IMR-90 (cell line): ENCODE results near the gene HSD17B3. TPM values are rescaled to one million over a fixed set of nuclear protein-coding genes. Genes with fewer than 3 reads are reported as not detected.

ENCODE experiments used
- ATAC-seq: fragments of 200-7000 bp; cut with Tn5 transposase; 2 replicates; pipeline ENCODE4 v1.9.1; 2020; ENCODE audit warnings: low read depth, mild to moderate bottlenecking, moderate library complexity
- BruUV-seq: library from RNA; stranded (reverse); fragments of 400-500 nt; replicated peaks from 2 replicates; lab custom pipeline; 2021; lab: Mats Ljungman, UMichigan
- CTCF ChIA-PET: fragments of 300-600 bp; formaldehyde crosslinking; extraction: SDS; loops from one replicate; lab custom pipeline; 2021; ENCODE audit warnings: antibody characterized with exemption; lab: Yijun Ruan, JAX
- POLR2A ChIA-PET: fragments of 300-600 bp; sonication (Branson Sonifier 250); formaldehyde crosslinking; loops from one replicate; lab custom pipeline; 2022; ENCODE audit warnings: antibody characterized with exemption; ENCODE audit not compliant: unreplicated experiment; lab: Charles Lee
- DNase-seq: peaks from one replicate; pipeline ENCODE4 v3.0.0; 2013
- H2AFZ ChIP-seq: replicated peaks from 2 replicates; pipeline ENCODE3; 2013; ENCODE audit warnings: low read length, mild to moderate bottlenecking; ENCODE audit not compliant: poor library complexity
- H2AK5ac ChIP-seq: 2 replicates; pipeline ENCODE4 v1.6.1; 2013; ENCODE audit warnings: low read depth, low read length, inconsistent platforms
- H2AK9ac ChIP-seq: replicated peaks from 2 replicates; pipeline ENCODE3; 2013; ENCODE audit warnings: mild to moderate bottlenecking, low read depth, low read length, moderate library complexity; ENCODE audit not compliant: poor library complexity
- H2BK120ac ChIP-seq: 2 replicates; pipeline ENCODE4 v1.6.1; 2013; ENCODE audit warnings: low read depth, low read length, inconsistent platforms
- H2BK15ac ChIP-seq: 3 replicates; pipeline ENCODE4 v1.6.1; 2013; ENCODE audit warnings: low read depth, low read length, inconsistent platforms
- H2BK20ac ChIP-seq: 2 replicates; pipeline ENCODE4 v1.6.1; 2013; ENCODE audit warnings: low read depth, mild to moderate bottlenecking, inconsistent platforms, low read length, moderate library complexity
- H2BK5ac ChIP-seq: 2 replicates; pipeline ENCODE4 v1.6.1; 2013; ENCODE audit warnings: mild to moderate bottlenecking, low read depth, low read length, inconsistent platforms; ENCODE audit not compliant: poor library complexity, severe bottlenecking
- H3K14ac ChIP-seq: replicated peaks from 2 replicates; pipeline ENCODE4 v1.6.1; 2013; ENCODE audit warnings: low read depth, low read length, inconsistent platforms
- H3K18ac ChIP-seq: 2 replicates; pipeline ENCODE4 v1.6.1; 2013; ENCODE audit warnings: low read depth, low read length, control low read depth
- H3K23ac ChIP-seq: 2 replicates; pipeline ENCODE4 v1.6.1; 2013; ENCODE audit warnings: low read depth, low read length, inconsistent platforms
- H3K27ac ChIP-seq: 2 replicates; pipeline ENCODE4 v1.5.1; 2013; ENCODE audit warnings: mild to moderate bottlenecking, control low read depth, low read length; ENCODE audit not compliant: insufficient read depth
- H3K27me3 ChIP-seq: 2 replicates; pipeline ENCODE4 v1.6.1; 2013; ENCODE audit warnings: low read length; ENCODE audit not compliant: control insufficient read depth, insufficient read depth
- H3K36me3 ChIP-seq: 2 replicates; pipeline ENCODE4 v1.6.1; 2013; ENCODE audit warnings: low read length, mixed read lengths; ENCODE audit not compliant: control insufficient read depth, insufficient read depth
- H3K4ac ChIP-seq: 2 replicates; pipeline ENCODE4 v1.6.1; 2013; ENCODE audit warnings: low read depth, low read length, inconsistent platforms
- H3K4me1 ChIP-seq: 2 replicates; pipeline ENCODE4 v1.6.1; 2013; ENCODE audit warnings: low read length, mixed read lengths; ENCODE audit not compliant: control insufficient read depth, insufficient read depth
- H3K4me2 ChIP-seq: 2 replicates; pipeline ENCODE4 v1.6.1; 2013; ENCODE audit warnings: low read depth, mild to moderate bottlenecking, control low read depth, low read length, moderate library complexity
- H3K4me3 ChIP-seq: 2 replicates; pipeline ENCODE4 v1.5.1; 2013; ENCODE audit warnings: low read depth, mild to moderate bottlenecking, control low read depth, low read length, moderate library complexity; ENCODE audit not compliant: insufficient read depth
- H3K56ac ChIP-seq: 2 replicates; pipeline ENCODE4 v1.6.1; 2013; ENCODE audit warnings: low read length, inconsistent platforms; ENCODE audit not compliant: insufficient read depth; ENCODE audit errors: extremely low read depth
- H3K79me1 ChIP-seq, 2 experiments: 2 replicates each; pipeline ENCODE4 v1.6.1; 2013; ENCODE audit warnings: low read length in 2 of 2, inconsistent platforms in 1 of 2, low read depth in 1 of 2
- H3K9ac ChIP-seq: 2 replicates; pipeline ENCODE4 v1.6.1; 2013; ENCODE audit warnings: low read depth, low read length, control low read depth
- H3K9me1 ChIP-seq: 2 replicates; pipeline ENCODE4 v1.6.1; 2013; ENCODE audit warnings: low read length, inconsistent platforms; ENCODE audit not compliant: insufficient read depth
- H3K9me3 ChIP-seq: 2 replicates; pipeline ENCODE4 v1.6.1; 2013; ENCODE audit warnings: low read length; ENCODE audit not compliant: control insufficient read depth, insufficient read depth
- H4K20me1 ChIP-seq: 2 replicates; pipeline ENCODE4 v1.6.1; 2013; ENCODE audit warnings: low read length, inconsistent platforms; ENCODE audit not compliant: insufficient read depth
- H4K5ac ChIP-seq: 2 replicates; pipeline ENCODE4 v1.6.1; 2013; ENCODE audit warnings: mild to moderate bottlenecking, low read depth, low read length, control low read depth
- H4K8ac ChIP-seq, 2 experiments: 2 replicates each; pipeline ENCODE4 v1.6.1; 2013; ENCODE audit warnings: low read depth in 2 of 2, low read length in 2 of 2, control low read depth in 1 of 2, inconsistent platforms in 1 of 2
- H4K91ac ChIP-seq: 2 replicates; pipeline ENCODE4 v1.6.1; 2013; ENCODE audit warnings: low read depth, low read length, inconsistent platforms; ENCODE audit not compliant: insufficient read depth
- BHLHE40 ChIP-seq: fragments of 150-350 bp; IDR thresholded peaks from 2 replicates; pipeline ENCODE4 v1.6.1; 2016; ENCODE audit warnings: mild to moderate bottlenecking, low read depth, low read length
- CEBPB ChIP-seq: IDR thresholded peaks from 2 replicates; pipeline ENCODE4 v1.6.1; 2012; ENCODE audit warnings: low read depth, low read length, improper control_type of control experiment
- CHD1 ChIP-seq: IDR thresholded peaks from 2 replicates; pipeline ENCODE4 v1.6.1; 2012; ENCODE audit warnings: low read depth, low read length, improper control_type of control experiment
- MAFK ChIP-seq: IDR thresholded peaks from 2 replicates; pipeline ENCODE4 v1.6.1; 2012; ENCODE audit warnings: low read depth, low read length, improper control_type of control experiment
- MAZ ChIP-seq: IDR thresholded peaks from 2 replicates; pipeline ENCODE4 v1.6.1; 2012; ENCODE audit warnings: low read depth, mild to moderate bottlenecking, low read length, improper control_type of control experiment, moderate library complexity, borderline replicate concordance
- MXI1 ChIP-seq: IDR thresholded peaks from 2 replicates; pipeline ENCODE4 v1.6.1; 2012; ENCODE audit warnings: low read depth, mild to moderate bottlenecking, low read length, moderate library complexity, borderline replicate concordance
- NFE2L2 ChIP-seq: fragments of 150-350 bp; IDR thresholded peaks from 2 replicates; pipeline ENCODE4 v1.6.1; 2016; ENCODE audit warnings: low read depth, mild to moderate bottlenecking, low read length
- POLR2A ChIP-seq: IDR thresholded peaks from 2 replicates; pipeline ENCODE4 v1.6.1; 2012; ENCODE audit warnings: mild to moderate bottlenecking, low read depth, low read length
- RAD21 ChIP-seq: IDR thresholded peaks from 2 replicates; pipeline ENCODE4 v1.6.1; 2012; ENCODE audit warnings: low read length, improper control_type of control experiment
- RCOR1 ChIP-seq: IDR thresholded peaks from 2 replicates; pipeline ENCODE4 v1.6.1; 2012; ENCODE audit warnings: mild to moderate bottlenecking, low read length, improper control_type of control experiment; ENCODE audit not compliant: insufficient replicate concordance
- RFX5 ChIP-seq: IDR thresholded peaks from 2 replicates; pipeline ENCODE4 v1.8.0; 2012; ENCODE audit warnings: low read depth, mild to moderate bottlenecking, low read length, moderate library complexity
- SMC3 ChIP-seq: fragments of 150-350 bp; IDR thresholded peaks from 2 replicates; pipeline ENCODE4 v1.6.1; 2016; ENCODE audit warnings: low read depth, mild to moderate bottlenecking, antibody characterized with exemption, low read length, moderate library complexity
- WGBS, 2 experiments: methylation state at CpG; one replicate each; pipeline versions ENCODE4 v1.1.5 to v1.1.7; 2013; ENCODE audit warnings: missing lambda C conversion rate in 2 of 2; ENCODE audit not compliant: insufficient read length in 1 of 2; ENCODE audit errors: extremely low coverage in 2 of 2; 5-methylcytosine and 5-hydroxymethylcytosine counted together
- dilution Hi-C: fragments of 300-500 bp; cut with HindIII; formaldehyde crosslinking; loops from one replicate; pipeline ENCODE4 v1.14.3; 2018; ENCODE audit warnings: low sequenced_read_pairs; ENCODE audit not compliant: unreplicated experiment
- in situ Hi-C: fragments of 300-500 bp; cut with MboI; formaldehyde crosslinking; loops from 3 replicates; pipeline ENCODE4 v1.14.3; 2019; ENCODE audit warnings: low sequenced_read_pairs, inconsistent platforms, mixed read lengths
- intact Hi-C: fragments of 100-400 bp; cut with micrococcal nuclease; formaldehyde crosslinking; loops from 2 replicates; pipeline ENCODE4 v1.10.0; 2022
- polyA plus RNA-seq, 3 experiments: library from polyadenylated mRNA; depleted of rRNA; stranded (reverse); fragments of >200 nt; gene quantifications; 2 replicates each; pipeline ENCODE4 v1.2.3, GENCODE V29; 2012; ENCODE audit warnings: low replicate concordance in 1 of 3
- total RNA-seq: library from RNA; depleted of rRNA; stranded (reverse); fragments of >200 nt; gene quantifications from 2 replicates; pipeline ENCODE4 v1.2.3, GENCODE V29; 2012
- TF ChIP-seq, protein P1 (sequence below): conservative IDR thresholded peaks from 2 replicates; pipeline ENCODE4 v1.5.1; 2012; ENCODE audit warnings: mild to moderate bottlenecking, low read depth, low read length, improper control_type of control experiment
- TF ChIP-seq, protein P2 (sequence below): fragments of 150-350 bp; IDR thresholded peaks from 2 replicates; pipeline ENCODE4 v1.6.1; 2016; ENCODE audit warnings: low read depth, mild to moderate bottlenecking, low read length, moderate library complexity, borderline replicate concordance
- TF ChIP-seq, protein P3 (sequence below): fragments of 150-350 bp; IDR thresholded peaks from 2 replicates; pipeline ENCODE4 v1.6.1; 2017; ENCODE audit warnings: mild to moderate bottlenecking, antibody characterized with exemption, low read length, low read depth

Gene HSD17B3
- total and polyA plus RNA-seq, 2 of the 4 experiments (the other 2 are of a cell fraction), result 0.18 TPM; not detected in 1

DNA sequence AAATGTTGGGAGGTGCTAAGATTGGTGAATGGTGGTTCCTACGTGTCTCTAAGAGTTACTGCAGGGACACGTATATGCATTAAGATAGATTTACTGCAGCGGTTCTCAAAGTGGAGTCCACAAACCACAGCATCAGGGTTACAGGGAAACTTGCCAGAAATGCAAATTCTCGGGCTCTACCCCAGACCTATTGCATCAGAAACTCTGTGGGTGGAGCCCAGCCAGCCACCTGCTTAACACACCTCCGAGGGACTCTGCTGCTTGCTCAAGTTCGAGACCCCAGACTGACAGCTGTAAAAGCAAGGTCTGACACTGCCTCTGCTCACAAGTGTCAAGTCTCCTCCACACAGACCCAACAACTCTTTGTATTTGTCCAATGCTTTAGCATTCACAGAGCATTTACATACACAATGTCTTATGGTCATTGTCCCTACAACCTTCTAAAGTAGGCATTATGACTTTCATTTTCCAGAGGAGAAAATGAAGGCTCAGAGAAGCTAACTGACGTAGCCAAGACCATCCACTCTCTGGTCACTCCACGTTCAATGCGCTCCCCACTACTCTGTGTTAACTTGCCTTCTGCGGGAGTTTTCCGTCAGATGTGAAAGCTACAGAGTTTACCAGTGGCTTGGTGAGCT, 48.8 kb downstream of the HSD17B3 start:
- peaks cover 5% of the 10 kb centered on the region for H3K27me3 ChIP-seq
- no peak for TF ChIP-seq RFX5
- no peak for TF ChIP-seq CEBPB
- no peak for TF ChIP-seq RAD21
- no peak for TF ChIP-seq POLR2A
- no peak for TF ChIP-seq MXI1
- TF ChIP-seq CHD1, result no peak
- TF ChIP-seq BHLHE40, result no peak
- TF ChIP-seq, protein P1, sequence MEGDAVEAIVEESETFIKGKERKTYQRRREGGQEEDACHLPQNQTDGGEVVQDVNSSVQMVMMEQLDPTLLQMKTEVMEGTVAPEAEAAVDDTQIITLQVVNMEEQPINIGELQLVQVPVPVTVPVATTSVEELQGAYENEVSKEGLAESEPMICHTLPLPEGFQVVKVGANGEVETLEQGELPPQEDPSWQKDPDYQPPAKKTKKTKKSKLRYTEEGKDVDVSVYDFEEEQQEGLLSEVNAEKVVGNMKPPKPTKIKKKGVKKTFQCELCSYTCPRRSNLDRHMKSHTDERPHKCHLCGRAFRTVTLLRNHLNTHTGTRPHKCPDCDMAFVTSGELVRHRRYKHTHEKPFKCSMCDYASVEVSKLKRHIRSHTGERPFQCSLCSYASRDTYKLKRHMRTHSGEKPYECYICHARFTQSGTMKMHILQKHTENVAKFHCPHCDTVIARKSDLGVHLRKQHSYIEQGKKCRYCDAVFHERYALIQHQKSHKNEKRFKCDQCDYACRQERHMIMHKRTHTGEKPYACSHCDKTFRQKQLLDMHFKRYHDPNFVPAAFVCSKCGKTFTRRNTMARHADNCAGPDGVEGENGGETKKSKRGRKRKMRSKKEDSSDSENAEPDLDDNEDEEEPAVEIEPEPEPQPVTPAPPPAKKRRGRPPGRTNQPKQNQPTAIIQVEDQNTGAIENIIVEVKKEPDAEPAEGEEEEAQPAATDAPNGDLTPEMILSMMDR, result no peak
- no peak for TF ChIP-seq RCOR1
- TF ChIP-seq MAFK, result no peak
- no peak for TF ChIP-seq MAZ
- TF ChIP-seq, protein P2, sequence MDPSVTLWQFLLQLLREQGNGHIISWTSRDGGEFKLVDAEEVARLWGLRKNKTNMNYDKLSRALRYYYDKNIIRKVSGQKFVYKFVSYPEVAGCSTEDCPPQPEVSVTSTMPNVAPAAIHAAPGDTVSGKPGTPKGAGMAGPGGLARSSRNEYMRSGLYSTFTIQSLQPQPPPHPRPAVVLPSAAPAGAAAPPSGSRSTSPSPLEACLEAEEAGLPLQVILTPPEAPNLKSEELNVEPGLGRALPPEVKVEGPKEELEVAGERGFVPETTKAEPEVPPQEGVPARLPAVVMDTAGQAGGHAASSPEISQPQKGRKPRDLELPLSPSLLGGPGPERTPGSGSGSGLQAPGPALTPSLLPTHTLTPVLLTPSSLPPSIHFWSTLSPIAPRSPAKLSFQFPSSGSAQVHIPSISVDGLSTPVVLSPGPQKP, result no peak
- TF ChIP-seq SMC3, result no peak
- TF ChIP-seq, protein P3, sequence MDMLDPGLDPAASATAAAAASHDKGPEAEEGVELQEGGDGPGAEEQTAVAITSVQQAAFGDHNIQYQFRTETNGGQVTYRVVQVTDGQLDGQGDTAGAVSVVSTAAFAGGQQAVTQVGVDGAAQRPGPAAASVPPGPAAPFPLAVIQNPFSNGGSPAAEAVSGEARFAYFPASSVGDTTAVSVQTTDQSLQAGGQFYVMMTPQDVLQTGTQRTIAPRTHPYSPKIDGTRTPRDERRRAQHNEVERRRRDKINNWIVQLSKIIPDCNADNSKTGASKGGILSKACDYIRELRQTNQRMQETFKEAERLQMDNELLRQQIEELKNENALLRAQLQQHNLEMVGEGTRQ, result no peak
- no peak for TF ChIP-seq NFE2L2
- no peaks in the 10 kb centered on the region for H3K79me1 ChIP-seq
- H4K91ac ChIP-seq, result no peak overlapping the region
- ChIA-PET CTCF (interaction anchor here (0.7 kb wide), 1 partner anchor 137 kb away, joined by 5 read pairs; no protein-coding TSS in a partner anchor), POLR2A (no interaction called here)
- no peak overlapping the region for H2AFZ ChIP-seq
- H3K23ac ChIP-seq, result no peak overlapping the region
- H2BK20ac ChIP-seq, result no peak overlapping the region
- H4K20me1 ChIP-seq, result no peaks in the 10 kb centered on the region
- H2AK5ac ChIP-seq, result no peak overlapping the region
- no peak overlapping the region for H3K14ac ChIP-seq
- H3K9me3 ChIP-seq, result no peaks in the 10 kb centered on the region
- no peak overlapping the region for H2BK120ac ChIP-seq
- no peak overlapping the region for H4K8ac ChIP-seq
- H4K5ac ChIP-seq, result no peak overlapping the region
- no peak overlapping the region for H2BK5ac ChIP-seq
- no peak overlapping the region for H3K56ac ChIP-seq
- ATAC-seq (no peak), DNase-seq (no peak)
- H3K4ac ChIP-seq, result no peak overlapping the region
- no peak overlapping the region for H3K9ac ChIP-seq
- no peak overlapping the region for H2AK9ac ChIP-seq
- H3K18ac ChIP-seq, result no peak overlapping the region
- in situ Hi-C loops (no loop called here), intact Hi-C loops (no loop called here), dilution Hi-C loops (no loop called here)
- H3K27ac ChIP-seq, result no peak overlapping the region
- no peaks in the 10 kb centered on the region; the same call in 1 of the 2 replicates for H3K9me1 ChIP-seq
- H3K4me3 ChIP-seq, result no peak overlapping the region
- H2BK15ac ChIP-seq, result no peak overlapping the region
- H3K36me3 ChIP-seq, result no peaks in the 10 kb centered on the region
- no peak overlapping the region for H3K4me2 ChIP-seq
- no TSS peak for BruUV-seq
- no peaks in the 10 kb centered on the region for H3K4me1 ChIP-seq
- WGBS, 2 experiments, result 82% methylated on average over 2 of the region's 11 CpGs; no CpG with 5 or more reads in 1 of the 2 experiments
